ENCODE measurements around the gene PARP6.

PARP6 gene

GRCh38 chr15:72269739-72270138, 2.6 kb downstream of the PARP6 start:
- TF ChIP-seq CTCF (IDR thresholded peaks at IDR 0.05; ENCODE audit: low read length, missing control alignments) = no peak
- H3K4me3 ChIP-seq (replicated peaks; ENCODE audit: low read depth, low read length) = no peak overlapping the region
- no peak for DNase-seq (ENCODE audit: low read depth)

- no peak overlapping the region for H3K4me3 ChIP-seq (replicated peaks; ENCODE audit: low read depth, low read length)
- DNase-seq (ENCODE audit: low read depth) = no peak
- TF ChIP-seq CTCF (IDR thresholded peaks at IDR 0.05; ENCODE audit: low read length, missing control alignments) = no peak
Observed at GRCh38 chr15:72265031-72265430, 7.3 kb downstream of the PARP6 start.

GRCh38 chr15:72252663-72253299, 19.6 kb downstream of the PARP6 start:
- DNase-seq (ENCODE audit: low read depth) = no peak

GRCh38 chr15:72249142-72249810, 23.1 kb downstream of the PARP6 start:
- DNase-seq (ENCODE audit: low read depth) = no peak
- no peak for TF ChIP-seq CTCF (IDR thresholded peaks at IDR 0.05; ENCODE audit: low read length, missing control alignments)
- no peak overlapping the region for H3K4me3 ChIP-seq (replicated peaks; ENCODE audit: low read depth, low read length)

More at GRCh38 chr15:72252663-72253299, 19.6 kb downstream of the PARP6 start:
- TF ChIP-seq CTCF (IDR thresholded peaks at IDR 0.05; ENCODE audit: low read length, missing control alignments) = no peak
- H3K4me3 ChIP-seq (replicated peaks; ENCODE audit: low read depth, low read length) = no peak overlapping the region

- no peak for TF ChIP-seq CTCF (IDR thresholded peaks at IDR 0.05; ENCODE audit: low read length, missing control alignments)
- no peak overlapping the region for H3K4me3 ChIP-seq (replicated peaks; ENCODE audit: low read depth, low read length)
- DNase-seq (ENCODE audit: low read depth) = no peak
Observed at GRCh38 chr15:72248514-72248913, 23.8 kb downstream of the PARP6 start.

- no peak overlapping the region for H3K4me3 ChIP-seq (replicated peaks; ENCODE audit: low read depth, low read length)
Observed at GRCh38 chr15:72242775-72243370, 29.5 kb downstream of the PARP6 start.

More at GRCh38 chr15:72242775-72243370, 29.5 kb downstream of the PARP6 start:
- DNase-seq (ENCODE audit: low read depth) = no peak
- no peak for TF ChIP-seq CTCF (IDR thresholded peaks at IDR 0.05; ENCODE audit: low read length, missing control alignments)

Measured in fibroblast of pulmonary artery (primary cell).